HG03097 (cell line): Measurements from ENCODE around the gene CAPS2.

ENCODE experiments used
- ATAC-seq: cut with Tn5 transposase; IDR thresholded peaks from one replicate; pipeline ENCODE4 v1.9.1; 2021; ENCODE audit not compliant: unreplicated experiment, low FRiP score

CAPS2 gene

GRCh38 chr12:75305412-75306332, 24.5 kb downstream of the CAPS2 start:
- ATAC-seq: no peak

GRCh38 chr12:75302781-75303180, 27.3 kb downstream of the CAPS2 start:
- no peak for ATAC-seq

GRCh38 chr12:75302225-75302624, 27.9 kb downstream of the CAPS2 start:
- no peak for ATAC-seq

GRCh38 chr12:75294797-75295196, 35.3 kb downstream of the CAPS2 start:
- ATAC-seq: no peak

GRCh38 chr12:75294336-75294735, 35.8 kb downstream of the CAPS2 start:
- ATAC-seq: no peak

- no peak for ATAC-seq
These were observed 39.1 kb downstream of the CAPS2 start for GRCh38 chr12:75291014-75291413.

- ATAC-seq: no peak
These were observed 40.4 kb downstream of the CAPS2 start for GRCh38 chr12:75289753-75290152.

GRCh38 chr12:75288860-75289259, 41.3 kb downstream of the CAPS2 start:
- ATAC-seq: no peak

DNA sequence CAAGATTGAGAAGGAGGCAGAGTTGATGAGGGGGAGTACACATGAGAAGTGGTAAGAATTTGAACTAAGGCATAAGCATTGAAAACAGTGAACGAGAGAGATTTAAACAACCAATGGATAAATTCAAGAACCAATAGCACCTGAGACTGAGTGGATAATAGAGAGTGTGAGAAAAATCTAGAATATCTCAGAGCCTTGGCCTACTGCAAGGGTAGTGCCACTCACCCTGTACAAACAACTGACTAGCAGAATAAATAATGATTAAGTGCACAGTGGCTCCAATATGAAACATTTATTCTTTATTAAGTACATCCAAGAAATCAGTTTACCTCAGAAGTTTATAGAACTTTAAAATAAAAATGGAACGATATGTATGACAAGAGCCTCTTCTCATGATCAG, 54.4 kb downstream of the CAPS2 start:
- ATAC-seq: no peak

- ATAC-seq: no peak
These were observed 58.5 kb downstream of the CAPS2 start for GRCh38 chr12:75271576-75271975.

- no peak for ATAC-seq
These were observed 60.0 kb downstream of the CAPS2 start for GRCh38 chr12:75270157-75270556.

DNA sequence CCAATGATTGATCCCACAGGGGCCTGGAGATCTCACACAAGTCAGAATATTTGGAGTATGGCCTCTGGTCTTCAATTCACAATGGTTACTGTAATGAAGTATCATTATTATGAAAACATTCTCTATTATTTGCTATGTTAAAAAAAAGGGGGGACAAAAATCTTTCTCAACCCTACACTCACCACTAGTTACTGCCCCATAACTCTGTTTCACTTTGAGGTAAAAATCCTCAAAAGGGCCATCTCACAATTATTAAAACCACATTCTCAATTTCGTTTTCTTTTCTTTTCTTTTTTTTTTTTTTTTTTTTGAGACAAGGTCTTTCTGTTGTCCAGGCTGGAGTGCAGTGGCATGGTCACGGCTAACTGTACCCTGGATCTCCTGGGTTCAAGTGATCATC, 60.9 kb downstream of the CAPS2 start:
- ATAC-seq: no peak

DNA sequence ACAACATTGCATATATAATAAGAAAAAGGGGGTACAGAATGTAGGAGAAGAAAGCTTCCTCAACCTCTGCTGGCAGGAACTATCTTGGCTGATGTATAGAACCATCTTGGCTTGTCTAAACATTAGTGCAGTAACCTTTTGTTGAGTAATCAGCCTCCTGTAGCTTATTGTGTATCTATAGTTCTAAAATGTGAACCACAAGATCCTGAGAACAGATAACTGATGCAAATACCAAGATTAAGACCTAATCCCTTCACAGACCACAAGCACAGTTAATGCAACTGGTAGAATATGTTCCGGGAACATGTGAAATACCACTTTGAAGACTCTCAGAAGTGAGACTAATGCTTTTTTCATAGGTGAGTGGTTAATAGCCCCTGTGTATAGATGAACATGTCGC, 69.8 kb downstream of the CAPS2 start:
- no peak for ATAC-seq

DNA sequence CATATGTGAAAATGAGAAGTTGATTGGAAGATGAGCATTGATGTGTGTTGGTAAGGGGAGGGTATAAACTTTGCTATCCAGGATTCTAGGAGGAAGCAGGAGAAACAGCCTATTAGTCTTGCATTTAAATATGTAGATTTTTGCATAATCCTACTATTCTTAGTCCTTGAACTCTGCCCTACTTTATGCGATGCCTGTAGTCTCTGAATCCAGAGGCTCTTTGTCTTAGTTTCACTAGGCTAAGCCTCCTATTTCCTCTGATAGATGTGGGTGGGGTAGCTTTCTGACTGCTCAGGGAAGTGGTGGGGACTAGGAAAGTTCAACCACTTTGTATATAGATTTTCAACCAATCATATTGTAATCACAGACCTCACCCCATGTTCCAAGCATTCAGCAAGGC, 71.0 kb downstream of the CAPS2 start:
- ATAC-seq: no peak

DNA sequence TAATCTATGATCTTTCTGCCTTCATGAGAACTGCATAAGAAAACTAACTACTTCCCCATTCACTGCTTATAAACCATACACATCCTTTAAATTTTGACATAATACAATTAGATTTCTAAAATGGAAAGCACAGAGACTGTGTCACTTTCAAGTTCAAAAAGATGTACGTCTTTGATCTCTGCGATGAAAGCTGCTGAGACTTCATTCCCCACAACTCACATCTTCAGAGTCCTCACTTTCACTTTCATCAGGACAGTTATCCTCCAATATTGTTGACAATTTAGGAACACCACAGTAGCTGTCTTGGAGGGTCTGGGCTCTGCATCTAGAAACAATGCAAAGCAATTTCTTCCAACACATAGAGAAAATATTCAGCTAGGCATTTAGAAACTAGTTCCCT, 72.6 kb downstream of the CAPS2 start:
- no peak for ATAC-seq

DNA sequence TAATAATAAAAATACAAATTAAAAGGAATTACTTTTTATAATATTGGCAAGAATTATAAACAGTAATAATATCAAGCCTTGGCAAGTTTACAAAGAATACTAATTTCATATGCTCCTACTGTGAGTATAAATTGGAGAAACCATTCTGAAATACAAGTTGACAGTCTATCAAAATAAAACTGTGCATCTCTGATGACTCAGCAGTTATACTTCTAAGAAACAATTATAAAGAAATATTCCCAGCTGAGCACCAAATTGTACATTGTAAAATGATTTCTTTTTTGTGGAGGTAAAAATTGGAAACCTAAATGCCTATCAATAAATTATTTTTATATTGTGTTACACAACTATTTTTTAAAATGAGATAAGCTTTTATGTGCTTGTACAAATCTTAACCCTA, 85.0 kb downstream of the CAPS2 start:
- ATAC-seq: no peak

DNA sequence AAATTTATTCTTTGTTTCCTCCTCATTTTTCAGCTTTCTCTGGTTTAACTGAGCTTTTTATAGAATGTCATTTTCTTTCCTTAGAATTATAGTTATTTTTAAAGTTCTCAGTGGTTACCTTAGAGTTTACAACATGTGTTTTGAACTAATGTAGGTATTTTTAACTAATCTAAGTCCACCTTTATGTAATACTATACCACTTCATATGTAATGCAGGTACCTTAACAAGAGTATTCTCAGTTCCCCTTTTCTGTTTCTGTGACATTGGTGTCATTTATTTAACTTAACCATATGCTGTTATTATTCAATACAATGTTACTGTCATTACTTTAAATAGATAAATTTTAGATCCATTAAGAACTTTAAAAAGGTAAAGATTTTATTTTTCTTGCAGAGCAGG, 90.1 kb downstream of the CAPS2 start:
- ATAC-seq: no peak

DNA sequence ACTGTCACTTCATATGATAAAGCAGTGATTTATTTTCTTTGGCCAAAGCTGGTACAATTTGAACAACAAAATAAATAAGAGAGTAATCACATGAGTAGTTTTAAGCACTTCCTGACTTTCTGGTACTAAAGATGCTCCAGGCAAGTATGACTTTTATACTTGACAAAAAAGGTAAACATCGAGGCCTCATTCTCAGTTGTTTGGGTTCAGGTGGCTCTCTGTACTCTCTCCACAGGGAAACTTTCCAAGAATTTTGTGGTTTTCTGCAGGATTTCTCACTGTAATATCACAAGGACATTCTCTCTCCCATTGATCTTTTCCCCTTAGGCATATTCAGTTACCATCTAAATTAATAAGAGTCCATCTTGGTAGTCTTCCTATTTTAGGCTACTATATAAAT, 93.9 kb downstream of the CAPS2 start:
- ATAC-seq: no peak

DNA sequence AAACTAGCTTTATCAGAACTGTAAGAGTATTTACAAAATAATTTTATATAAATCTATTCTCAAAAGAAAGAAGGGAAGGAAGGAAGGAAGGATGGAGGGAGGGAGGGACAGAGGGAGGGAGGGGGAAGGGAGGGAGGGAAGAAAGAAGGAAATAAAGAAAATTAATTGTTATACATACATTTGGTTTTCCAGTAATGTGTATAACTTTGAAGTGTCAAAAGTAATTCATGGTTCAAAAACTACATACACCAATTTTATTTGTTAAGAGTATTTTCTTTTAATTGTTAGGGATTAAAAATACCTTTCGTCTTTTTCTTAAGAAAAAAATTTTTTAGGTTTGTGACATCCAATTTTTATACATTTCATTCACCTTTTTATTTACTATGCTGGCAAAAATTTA, 103.0 kb downstream of the CAPS2 start:
- ATAC-seq: no peak
